Activated CD4-positive, alpha-beta T cell treated with anti-CD3 and anti-CD28 coated beads for 24 hours (primary cell): Measurements from ENCODE around the gene ATP1A1.

Experiments used
- DNase-seq, 2 donors: peaks; one replicate each; pipeline ENCODE4 v3.0.0-alpha.2; 2020; ENCODE audit warnings: low read depth in 2 of 2

The ATP1A1 gene

DNA sequence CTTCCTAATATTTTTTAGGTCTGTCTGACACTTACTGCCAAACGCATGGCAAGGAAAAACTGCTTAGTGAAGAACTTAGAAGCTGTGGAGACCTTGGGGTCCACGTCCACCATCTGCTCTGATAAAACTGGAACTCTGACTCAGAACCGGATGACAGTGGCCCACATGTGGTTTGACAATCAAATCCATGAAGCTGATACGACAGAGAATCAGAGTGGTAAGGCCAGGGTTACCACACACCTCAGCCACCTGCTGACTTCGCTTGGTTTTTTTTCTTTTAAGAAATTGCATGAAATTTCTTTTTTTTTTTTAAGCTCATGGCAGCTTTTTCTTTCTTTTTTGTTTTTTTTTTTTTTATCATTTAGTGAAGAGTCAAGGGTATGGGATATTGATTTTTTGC, 17.2 kb downstream of the ATP1A1 start:
- DNase-seq: no peak

DNA sequence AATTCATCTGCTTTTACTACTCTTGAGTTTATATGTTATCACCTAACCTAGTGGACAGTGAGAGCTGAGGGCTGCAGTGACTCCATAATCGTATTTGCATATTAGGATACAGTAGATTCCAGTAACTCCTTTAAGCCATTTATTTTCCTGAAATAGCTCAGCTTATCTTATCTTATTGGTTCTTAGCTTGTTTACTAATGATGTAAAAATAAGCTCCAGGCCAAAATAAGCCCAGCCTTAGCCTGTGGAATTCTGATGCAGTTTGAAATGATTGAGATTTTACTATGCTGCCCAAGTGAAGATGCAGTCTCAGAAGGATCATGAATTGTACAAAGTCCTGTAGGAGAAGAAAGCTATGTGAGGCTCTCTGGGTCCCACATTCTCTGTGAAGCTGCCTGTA, 18.1 kb downstream of the ATP1A1 start:
- no peak for DNase-seq

DNA sequence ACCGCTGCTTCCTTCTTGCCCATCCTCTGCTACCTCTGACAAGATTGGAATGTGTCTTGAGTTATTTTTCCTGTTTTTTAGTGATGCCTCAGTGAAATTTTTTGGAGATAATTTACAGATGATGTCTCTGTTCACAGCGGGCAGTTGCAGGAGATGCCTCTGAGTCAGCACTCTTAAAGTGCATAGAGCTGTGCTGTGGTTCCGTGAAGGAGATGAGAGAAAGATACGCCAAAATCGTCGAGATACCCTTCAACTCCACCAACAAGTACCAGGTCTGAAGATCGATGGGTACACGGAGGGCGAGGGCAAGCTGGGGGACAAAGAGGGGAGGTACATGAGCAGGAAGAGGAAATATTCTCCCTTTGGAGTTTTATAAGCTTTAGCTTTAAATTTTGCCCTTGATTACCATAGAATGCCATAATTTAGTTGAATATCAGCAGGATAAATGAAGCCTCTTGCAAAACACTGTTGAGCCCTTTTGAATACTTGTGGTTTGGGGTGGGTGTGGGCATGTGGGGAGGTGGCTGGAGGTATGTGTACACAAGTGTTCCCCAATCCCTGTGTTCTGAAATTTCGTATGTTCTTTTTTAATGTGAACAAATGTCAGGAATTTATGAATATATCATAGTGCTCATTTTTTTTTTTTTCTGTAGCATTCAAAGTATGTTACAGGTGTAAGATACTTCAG, 19.8 kb downstream of the ATP1A1 start:
- no peak for DNase-seq

DNA sequence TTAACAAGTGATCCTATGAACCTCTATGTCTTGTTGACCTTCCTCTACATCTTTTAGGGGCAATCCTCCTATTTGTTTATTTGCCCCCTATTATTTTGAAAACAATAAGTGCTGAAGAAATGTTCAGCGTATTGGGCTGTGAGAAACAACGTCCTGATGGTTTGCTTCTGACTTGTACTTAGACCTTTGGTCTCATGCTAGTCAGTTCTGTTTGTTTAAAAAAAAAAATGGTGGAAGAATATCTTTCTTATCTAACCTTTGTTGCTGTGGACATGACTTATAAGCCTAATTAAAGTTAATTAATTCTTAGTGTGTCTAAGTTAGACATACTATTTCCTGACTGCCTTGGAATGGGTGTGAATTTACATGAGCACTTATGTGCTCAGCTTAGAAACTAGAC, 20.7 kb downstream of the ATP1A1 start:
- DNase-seq: no peak

DNA sequence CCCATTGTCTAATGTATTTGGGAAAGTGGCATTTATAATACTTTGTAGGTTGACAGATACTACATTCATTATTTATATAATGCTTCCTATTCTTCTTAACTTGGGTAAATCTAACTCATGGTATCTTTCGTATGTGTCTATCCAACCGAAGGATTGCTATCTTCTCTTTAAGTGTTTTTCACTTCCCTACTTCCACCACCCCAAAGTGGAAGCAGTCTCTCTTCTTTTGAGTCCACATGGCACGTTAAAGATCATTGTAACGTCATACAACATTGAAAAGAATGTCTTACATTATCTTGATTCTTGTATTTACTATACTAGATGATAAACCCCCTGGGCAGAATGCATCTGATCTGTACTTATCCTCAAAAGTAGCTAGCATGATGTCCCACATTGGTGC, 21.2 kb downstream of the ATP1A1 start:
- DNase-seq: no peak

DNA sequence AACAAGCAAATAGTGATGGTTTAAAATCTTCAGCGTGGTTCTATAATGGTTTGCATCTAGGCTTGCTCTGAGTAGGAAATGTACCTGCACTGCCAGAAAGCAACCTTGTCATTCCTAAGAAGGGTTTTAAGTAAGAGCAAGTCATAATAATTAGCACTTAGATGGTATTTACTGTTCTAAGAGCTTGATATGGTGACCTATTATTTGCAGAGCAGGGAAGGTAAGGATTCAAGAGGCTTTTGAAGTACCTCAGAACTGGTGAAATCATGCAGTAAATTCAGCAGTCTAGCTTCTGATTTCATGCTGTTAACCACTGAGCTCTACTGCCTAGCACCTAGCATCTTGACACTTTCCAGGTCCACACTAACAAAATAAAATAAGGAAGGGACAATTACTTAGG, 23.7 kb downstream of the ATP1A1 start:
- DNase-seq: no peak

DNA sequence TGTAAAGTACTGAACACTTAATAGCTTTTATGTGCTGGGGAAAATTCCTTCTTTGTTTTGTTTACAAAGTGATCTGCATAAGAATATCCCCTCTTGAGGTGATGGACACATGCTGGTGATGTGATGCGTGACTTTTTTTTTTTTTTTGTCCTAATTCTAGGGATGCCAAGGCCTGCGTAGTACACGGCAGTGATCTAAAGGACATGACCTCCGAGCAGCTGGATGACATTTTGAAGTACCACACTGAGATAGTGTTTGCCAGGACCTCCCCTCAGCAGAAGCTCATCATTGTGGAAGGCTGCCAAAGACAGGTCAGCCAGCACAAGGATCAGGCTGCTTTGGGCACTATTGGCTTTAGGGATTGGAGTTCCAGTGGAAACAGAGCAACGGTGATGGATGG, 24.7 kb downstream of the ATP1A1 start:
- DNase-seq: no peak

DNA sequence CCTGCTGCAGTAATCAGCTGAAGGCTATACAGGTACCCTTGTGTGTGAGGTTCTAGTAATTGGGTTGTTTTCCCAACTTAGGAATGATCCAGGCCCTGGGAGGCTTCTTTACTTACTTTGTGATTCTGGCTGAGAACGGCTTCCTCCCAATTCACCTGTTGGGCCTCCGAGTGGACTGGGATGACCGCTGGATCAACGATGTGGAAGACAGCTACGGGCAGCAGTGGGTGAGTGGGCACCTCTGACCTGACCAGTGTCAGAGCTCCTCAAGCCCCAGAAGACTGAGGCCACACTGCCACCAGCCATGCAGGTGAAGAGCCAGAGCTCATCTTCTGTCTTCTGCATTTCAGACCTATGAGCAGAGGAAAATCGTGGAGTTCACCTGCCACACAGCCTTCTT, 27.7 kb downstream of the ATP1A1 start:
- no peak for DNase-seq

DNA sequence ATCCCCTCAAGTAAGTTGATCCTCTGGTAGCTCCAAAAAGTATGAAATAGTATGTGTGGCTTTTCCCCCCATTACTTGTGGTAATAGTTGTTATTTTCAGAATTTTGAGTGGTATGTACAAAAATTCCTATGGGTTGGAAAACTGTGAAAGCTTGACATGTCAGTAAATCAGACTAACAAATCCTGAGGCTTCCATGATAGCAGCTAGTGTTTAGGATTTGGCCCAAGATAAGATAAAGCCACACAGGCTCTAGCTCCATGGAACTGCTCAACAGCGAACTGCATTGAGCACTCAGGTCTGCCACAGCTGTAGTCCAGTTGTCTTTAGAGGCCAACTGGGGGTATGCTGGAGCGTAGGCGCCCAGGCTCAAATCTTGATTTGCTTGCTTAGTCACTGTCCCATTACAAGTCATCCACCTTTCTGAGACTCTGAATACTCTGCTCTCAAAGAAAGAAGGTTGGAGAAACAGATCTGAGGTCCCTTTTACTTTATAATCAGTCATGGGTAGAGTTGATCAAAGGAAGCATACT, 28.7 kb downstream of the ATP1A1 start:
- no peak for DNase-seq

DNA sequence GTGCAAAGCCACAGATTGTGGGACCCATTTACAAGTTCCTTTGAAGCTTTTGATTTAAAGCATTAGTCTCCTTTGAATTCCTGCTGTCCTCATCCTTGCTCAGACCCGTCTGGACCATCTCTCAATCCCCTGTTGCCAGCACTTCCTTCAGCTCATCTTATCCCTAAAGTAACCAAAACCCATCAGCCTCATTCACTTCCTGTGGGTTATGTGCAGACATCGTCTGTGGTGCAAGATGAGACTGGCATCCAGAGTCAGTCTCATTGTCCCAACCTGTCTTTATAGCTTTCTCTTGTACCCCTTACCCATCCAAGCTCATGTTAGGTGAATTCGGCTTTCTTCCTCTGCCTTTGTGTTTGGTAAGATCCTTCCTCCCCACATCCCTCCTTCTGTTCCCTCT, 29.3 kb downstream of the ATP1A1 start:
- DNase-seq: no peak

DNA sequence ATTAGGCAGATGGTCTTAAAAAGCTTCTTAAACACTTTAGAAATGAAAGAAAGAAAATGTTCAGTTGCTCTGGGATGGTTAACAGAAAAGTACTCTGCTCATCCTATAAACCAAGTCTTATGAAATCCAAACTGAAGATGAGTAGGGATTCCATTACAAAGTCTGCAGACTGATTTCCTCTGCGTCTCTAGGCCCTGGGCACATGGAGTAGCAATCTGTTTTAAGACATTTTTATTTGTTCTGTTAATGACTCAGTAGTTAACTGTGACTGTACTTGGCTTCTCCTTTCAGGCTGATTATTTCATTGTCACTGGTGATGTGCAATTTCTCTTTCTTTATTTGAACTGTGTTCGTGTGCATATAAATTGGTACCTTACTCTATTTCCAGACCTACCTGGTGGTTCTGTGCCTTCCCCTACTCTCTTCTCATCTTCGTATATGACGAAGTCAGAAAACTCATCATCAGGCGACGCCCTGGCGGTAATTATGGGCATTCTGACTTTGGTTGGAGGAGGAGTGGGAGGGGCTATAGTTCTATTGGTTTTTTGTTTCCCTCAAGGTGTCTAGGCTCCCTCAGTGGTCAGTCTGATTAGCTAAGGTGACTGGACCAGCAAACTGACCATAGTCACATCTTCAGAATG, 30.6 kb downstream of the ATP1A1 start:
- DNase-seq: no peak

DNA sequence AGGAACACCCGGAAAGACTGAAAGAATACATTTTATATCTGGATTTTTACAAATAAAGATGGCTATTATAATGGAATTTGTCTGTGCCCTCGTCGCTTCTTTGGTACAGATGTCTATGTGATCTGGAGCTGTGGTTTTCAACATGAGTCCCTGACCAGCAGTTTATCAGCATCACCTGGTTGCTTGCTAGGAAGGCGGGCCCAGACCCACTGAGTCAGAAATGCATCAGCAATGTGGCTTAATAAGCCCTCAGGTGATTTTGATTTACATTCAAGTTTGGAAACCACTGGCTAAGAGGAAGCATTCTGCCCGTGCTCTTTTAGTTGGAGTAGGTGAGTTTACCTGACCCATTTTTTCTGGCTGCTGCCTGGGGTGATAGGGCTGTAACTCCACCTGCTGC, 31.7 kb downstream of the ATP1A1 start:
- no peak for DNase-seq

DNA sequence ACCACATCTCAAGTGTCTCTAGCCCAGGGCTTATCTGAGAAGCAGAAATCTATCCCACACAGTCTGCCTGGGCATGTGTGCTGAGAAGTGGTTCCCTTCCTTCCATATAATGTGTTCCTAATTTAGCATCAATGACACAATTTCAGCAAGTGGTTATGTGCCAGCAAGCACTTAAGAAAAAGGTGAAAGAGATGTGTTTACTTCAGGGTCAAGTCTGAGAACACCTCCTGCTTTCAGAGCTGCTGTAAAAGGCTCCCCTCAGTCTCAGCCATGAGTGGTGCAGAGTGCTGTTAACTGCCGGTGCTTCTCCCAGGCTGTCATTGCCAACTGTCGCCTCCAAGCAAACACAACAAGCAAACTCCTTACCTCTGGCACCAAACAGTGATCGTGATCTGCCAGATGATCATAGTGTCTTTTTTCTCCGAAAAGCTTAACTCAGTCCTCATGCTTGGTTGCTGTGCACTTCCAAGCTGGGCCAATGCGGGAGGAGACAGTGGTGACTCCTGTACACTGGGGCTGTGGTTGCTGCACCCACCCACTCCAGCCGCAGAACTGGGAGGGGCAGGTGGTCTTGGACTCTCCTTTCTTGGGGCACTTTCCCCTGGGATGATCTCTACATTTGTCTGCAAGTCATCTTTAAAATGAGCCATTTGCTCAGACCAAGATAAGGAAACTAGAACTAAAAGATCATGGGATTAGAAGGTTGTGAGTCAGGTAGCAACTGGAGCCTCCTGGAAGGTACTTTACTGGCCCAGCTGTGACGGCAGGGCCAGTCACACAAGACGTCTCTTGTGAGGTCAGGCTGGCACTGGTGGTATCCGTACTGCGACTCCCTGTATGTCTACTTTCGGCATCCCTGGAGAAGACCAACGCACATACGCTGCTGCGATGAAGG, 32.4 kb downstream of the ATP1A1 start:
- DNase-seq: no peak

DNA sequence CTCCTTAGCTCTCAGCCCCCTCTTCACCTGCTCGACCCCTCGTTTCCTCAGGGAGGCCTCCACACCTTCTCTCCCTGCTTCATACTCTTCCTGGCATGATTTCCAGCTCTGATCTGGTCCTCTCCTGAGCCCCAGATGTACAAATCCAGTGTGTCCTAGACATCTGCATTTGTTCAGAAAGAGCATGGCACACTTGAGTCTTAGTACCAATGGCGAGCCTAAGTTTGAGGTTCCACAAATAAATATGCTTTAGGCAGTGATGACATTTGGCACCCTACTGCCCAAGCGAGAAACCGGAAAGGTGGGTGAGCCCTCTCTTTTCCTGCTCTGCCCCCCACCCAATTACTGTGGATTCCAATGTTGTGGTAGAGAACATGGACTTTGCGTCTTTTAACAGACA, 34.0 kb downstream of the ATP1A1 start:
- no peak for DNase-seq

DNA sequence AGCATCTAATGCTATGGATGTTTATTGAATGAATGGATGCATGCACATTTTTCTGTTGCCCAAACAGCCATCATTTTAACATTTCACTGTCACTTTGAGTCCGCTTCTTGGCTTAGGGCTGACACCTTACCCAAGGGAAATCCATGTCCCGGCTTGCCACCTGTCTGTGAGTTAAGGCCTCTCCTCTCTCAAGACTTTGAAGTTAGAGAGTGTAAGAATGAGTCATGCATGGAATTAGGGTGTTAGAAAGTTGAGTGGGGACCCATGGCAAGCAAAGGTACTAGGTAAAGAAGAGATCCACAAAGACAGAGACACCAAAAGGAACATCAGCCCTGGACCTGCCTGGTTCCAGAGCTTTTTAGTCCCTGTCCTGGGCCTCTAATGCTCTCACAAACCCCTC, 35.1 kb downstream of the ATP1A1 start:
- no peak for DNase-seq

DNA sequence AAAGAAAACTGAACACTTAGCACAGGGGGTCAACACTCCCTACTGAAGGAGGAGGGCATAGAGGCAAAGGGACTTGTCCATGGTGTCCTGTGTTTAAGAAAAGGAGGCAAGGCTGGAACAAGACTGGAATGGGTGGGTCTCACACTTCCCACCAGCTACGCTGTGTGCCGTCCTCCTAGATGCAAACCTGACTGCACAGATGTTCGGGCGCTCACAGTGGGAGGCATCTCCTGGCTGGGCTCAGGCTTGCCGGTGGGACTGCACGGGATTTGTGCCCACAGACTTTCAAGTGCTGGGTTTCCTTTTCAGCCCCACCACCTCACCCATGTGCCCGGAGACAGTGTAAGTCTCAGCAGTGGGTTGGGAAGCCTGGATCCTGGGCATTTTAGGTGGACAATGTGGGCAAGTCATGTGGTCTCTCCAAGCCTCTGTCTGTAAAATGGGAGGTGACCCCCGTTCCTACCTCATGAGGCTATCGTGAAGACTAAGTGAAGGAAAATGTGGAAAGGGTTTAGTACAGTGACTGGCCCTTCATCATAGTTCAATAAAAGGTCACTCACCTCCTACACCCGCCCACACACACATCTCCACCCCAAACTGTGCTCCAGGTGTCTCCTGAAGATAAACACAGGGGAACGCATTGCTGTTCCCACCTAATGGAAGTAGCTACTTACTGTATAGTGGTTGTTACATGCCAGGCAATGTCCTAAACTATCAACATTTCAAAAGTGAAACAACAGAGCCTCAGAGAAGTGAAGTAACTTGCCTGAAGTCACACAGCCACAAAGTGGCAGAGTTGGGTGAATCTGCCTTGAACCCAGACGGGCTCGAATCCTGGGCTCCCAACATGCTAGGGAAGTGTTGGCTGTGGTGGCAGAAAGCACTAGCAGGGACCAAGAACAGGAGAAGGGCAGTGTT, 36.0 kb downstream of the ATP1A1 start:
- no peak for DNase-seq

DNA sequence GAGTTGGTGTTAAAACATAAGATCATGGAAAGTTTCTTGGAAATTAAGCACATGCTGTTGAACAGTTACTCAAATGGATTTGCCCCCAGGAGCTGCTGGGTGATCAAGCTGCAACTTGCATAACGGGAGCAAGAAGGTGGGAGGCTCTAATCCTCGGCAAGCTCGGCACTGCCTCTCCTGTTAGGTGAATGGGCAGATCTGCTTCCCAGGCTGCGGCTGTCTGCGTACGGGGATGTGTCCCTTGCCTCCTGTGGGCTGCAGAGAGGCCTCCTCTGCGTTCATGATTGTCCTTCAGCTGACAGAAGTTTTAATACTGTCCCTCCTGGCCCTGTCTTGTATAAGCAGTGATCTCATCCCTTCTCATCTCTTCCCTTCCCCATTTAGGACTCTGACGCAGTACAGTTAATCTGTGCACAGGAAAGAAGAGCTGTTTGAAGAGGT, 36.7 kb downstream of the ATP1A1 start:
- DNase-seq: no peak

DNA sequence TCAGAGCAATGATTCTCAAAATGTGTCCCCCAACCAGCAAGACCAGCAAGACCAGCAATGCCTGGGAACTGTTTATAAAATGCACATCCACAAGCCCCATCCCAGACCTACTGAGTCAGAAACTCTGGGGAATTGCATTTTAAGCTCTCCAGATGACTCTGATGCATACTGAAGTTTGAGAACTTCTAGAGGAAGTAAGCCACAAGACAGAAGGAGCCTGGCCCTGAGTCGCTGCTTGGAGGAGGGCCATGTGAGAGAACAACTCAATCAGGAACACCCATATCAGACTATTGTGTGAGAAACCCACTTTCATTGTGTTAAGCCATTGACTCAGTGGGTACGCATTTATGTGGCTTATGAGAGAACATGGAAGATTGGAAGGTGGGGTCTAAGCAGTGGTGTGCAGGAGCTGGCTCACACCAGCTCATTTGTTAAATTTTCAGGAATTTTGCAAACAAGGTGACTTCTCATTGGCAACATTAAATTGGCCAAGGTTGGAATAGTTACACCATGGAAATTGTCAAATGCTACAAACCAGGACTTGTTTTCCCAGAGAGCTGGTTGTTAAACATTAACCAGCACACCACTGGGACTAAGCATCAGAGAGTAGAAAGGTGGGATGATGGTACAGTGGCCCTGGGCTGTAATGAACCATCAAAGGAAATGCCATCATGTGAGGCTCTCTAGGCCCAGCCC, 38.9 kb downstream of the ATP1A1 start:
- no peak for DNase-seq

DNA sequence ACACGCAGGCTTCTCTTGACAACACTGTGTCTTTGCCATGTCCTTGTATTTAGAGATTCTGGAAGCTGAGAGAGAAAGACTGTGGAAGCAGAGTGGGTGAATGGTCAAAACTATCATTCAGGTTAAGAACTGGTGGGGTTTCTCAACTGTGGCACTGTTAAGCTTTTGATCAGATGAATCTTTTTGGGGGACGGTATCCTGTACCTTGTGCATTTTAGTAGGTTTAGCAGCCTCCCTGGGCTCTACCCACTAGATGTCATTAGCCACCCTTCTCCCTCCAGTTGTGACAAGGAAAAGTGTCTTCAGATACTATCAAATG, 39.4 kb downstream of the ATP1A1 start:
- DNase-seq: no peak

DNA sequence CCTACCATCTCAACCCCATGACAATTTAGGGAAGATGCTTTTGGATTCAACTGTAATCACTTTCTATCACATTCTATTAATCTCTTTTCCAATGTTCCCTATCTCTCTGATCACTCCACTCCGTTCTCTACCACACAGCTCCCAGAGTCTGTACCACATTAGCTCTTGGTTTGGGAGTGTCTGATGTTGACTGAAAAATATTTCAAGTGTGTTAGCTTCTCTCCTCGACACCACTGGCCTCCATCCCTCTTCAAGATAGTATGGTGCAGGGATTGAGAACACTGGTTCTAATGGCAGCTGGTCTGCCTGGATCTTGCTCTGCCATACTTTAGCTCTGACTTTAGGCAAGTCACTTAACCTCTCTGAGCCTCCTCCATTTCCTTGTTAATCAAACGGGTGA, 39.9 kb downstream of the ATP1A1 start:
- no peak for DNase-seq

DNA sequence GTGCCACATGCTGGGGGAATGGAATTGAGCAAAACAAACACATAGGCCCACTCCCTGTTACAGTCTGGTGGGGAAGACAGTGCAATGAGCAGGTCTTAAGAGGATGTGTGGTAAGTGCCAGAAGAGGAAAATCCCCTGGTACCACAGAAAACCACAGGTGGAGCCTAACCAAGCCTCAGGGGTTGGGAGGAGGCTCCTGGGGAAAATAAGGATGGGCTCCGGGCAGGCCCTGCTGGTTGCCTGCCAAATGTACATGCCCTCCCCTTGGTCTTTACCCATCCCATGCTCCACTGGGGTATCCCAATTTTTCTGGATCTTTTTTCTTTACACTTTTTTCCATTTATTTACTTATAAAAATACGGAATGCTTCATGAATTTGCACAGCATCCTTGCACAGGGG, 40.4 kb downstream of the ATP1A1 start:
- no peak for DNase-seq
